ENCODE data around the gene TAX1BP1. TPM values are rescaled to one million over a fixed set of nuclear protein-coding genes. Genes with fewer than 3 reads are reported as not detected.

The TAX1BP1 gene
- total RNA-seq, 1 experiment from 2014 or later: 58.5 TPM

GRCh38 chr7:27873981-27874957, 134.3 kb downstream of the TAX1BP1 start:
- H3K9me2 ChIP-seq (replicated peaks; ENCODE audit: low read length): no peaks in the 10 kb centered on the region
- no peak overlapping the region for H3K4me2 ChIP-seq (ENCODE audit: low read length)
- no peaks in the 10 kb centered on the region for H3K9me3 ChIP-seq (ENCODE audit: low read length)
- H3K27me3 ChIP-seq (ENCODE audit: low read length): no peaks in the 10 kb centered on the region
- no TSS peak for BruUV-seq (replicated peaks)
- peak; percentile 21 for DNase-seq
- H3K36me3 ChIP-seq (ENCODE audit: low read depth, low read length): no peaks in the 10 kb centered on the region
- TF ChIP-seq EZH2 (IDR thresholded peaks at IDR 0.05; ENCODE audit: low read length, unreplicated experiment) (no peak), CTCF (conservative IDR thresholded peaks at IDR 0.05; ENCODE audit: low read depth, low read length) (no peak), EZH2phosphoT487 (IDR thresholded peaks at IDR 0.05; ENCODE audit: borderline replicate concordance, low read length) (no peak)
- H3F3A ChIP-seq (ENCODE audit: low read length, unreplicated experiment): no peaks in the 10 kb centered on the region
- H3K4me3 ChIP-seq (ENCODE audit: low read length): no peak overlapping the region
- H3K9ac ChIP-seq (ENCODE audit: low read length): no peak overlapping the region
- no peak for ATAC-seq
- no peaks in the 10 kb centered on the region for H4K20me1 ChIP-seq (ENCODE audit: low read length)
- H2AFZ ChIP-seq (ENCODE audit: low read length): no peak overlapping the region
- no peak overlapping the region for H3K27ac ChIP-seq (ENCODE audit: low read length)
- peaks cover 4% of the 10 kb centered on the region; the same call in 1 of the 2 replicates for H3K4me1 ChIP-seq (ENCODE audit: insufficient read depth, low read length)
- intact Hi-C loops (cut with micrococcal nuclease): no loop called here
- H3K79me2 ChIP-seq (ENCODE audit: low read length): no peaks in the 10 kb centered on the region
- ChIA-PET CTCF (no interaction called here), POLR2A (ENCODE audit: unreplicated experiment) (no interaction called here)

- BruUV-seq (replicated peaks): no TSS peak
- CTCF ChIA-PET: no interaction called here
Observed at GRCh38 chr7:27875061-27875460, 135.1 kb downstream of the TAX1BP1 start.

More at GRCh38 chr7:27875061-27875460, 135.1 kb downstream of the TAX1BP1 start:
- H3K4me2 ChIP-seq (ENCODE audit: low read length): no peak overlapping the region
- H3K4me1 ChIP-seq (ENCODE audit: insufficient read depth, low read length): peaks cover 4% of the 10 kb centered on the region; the same call in 1 of the 2 replicates
- H2AFZ ChIP-seq (ENCODE audit: low read length): no peak overlapping the region
- H3K9ac ChIP-seq (ENCODE audit: low read length): no peak overlapping the region
- no peak overlapping the region for H3K27ac ChIP-seq (ENCODE audit: low read length)
- POLR2A ChIA-PET (ENCODE audit: unreplicated experiment): no interaction called here
- DNase-seq (no peak), ATAC-seq (no peak)
- intact Hi-C loops (cut with micrococcal nuclease): no loop called here
- H3K79me2 ChIP-seq (ENCODE audit: low read length): no peaks in the 10 kb centered on the region
- no peaks in the 10 kb centered on the region for H4K20me1 ChIP-seq (ENCODE audit: low read length)
- no peak for TF ChIP-seq EZH2 (IDR thresholded peaks at IDR 0.05; ENCODE audit: low read length, unreplicated experiment)
- TF ChIP-seq CTCF (conservative IDR thresholded peaks at IDR 0.05; ENCODE audit: low read depth, low read length): no peak
- TF ChIP-seq EZH2phosphoT487 (IDR thresholded peaks at IDR 0.05; ENCODE audit: borderline replicate concordance, low read length): no peak
- no peaks in the 10 kb centered on the region for H3F3A ChIP-seq (ENCODE audit: low read length, unreplicated experiment)
- no peaks in the 10 kb centered on the region for H3K9me2 ChIP-seq (replicated peaks; ENCODE audit: low read length)
- H3K9me3 ChIP-seq (ENCODE audit: low read length): no peaks in the 10 kb centered on the region
- H3K36me3 ChIP-seq (ENCODE audit: low read depth, low read length): no peaks in the 10 kb centered on the region
- H3K27me3 ChIP-seq (ENCODE audit: low read length): no peaks in the 10 kb centered on the region
- H3K4me3 ChIP-seq (ENCODE audit: low read length): no peak overlapping the region

Data from PC-3 (cell line).